Left lung (tissue), 10 donors: Measurements from ENCODE around the gene HOXC4. TPM values are rescaled to one million over a fixed set of nuclear protein-coding genes. Genes with fewer than 3 reads are reported as not detected.
A peak's percentile ranks its signal among the peaks of the same experiment; 100 is the strongest.

Experiments
- ATAC-seq: fragments of 200-7000 bp; cut with Tn5 transposase; one replicate; pipeline ENCODE4 v1.9.1; 2020; ENCODE audit warnings: moderate library complexity
- DNase-seq, 4 donors: peaks; one replicate each; pipeline ENCODE4 v3.0.0-alpha.2; 2013 to 2020
- H3K27ac ChIP-seq, 2 donors: fragments of 200-600 bp; sonication (generic) in 1 of 2; one replicate each; pipeline versions ENCODE4 v1.5.0 to v1.8.0; 2020 to 2021
- H3K27me3 ChIP-seq, 2 donors: fragments of 200-600 bp; sonication (generic) in 1 of 2; one replicate each; pipeline versions ENCODE4 v1.5.0 to v1.8.0; 2020 to 2021
- H3K36me3 ChIP-seq, 2 donors: fragments of 200-600 bp; sonication (generic) in 1 of 2; one replicate each; pipeline versions ENCODE4 v1.5.0 to v1.8.0; 2020 to 2021
- H3K4me1 ChIP-seq, 2 donors: fragments of 200-600 bp; one replicate each; pipeline ENCODE4 v1.8.0; 2021
- H3K4me3 ChIP-seq, 2 donors: fragments of 200-600 bp; sonication (generic) in 1 of 2; one replicate each; pipeline versions ENCODE4 v1.5.0 to v1.8.0; 2020 to 2021; ENCODE audit warnings: mild to moderate bottlenecking in 1 of 2
- H3K9me3 ChIP-seq, 2 donors: fragments of 200-600 bp; sonication (generic) in 1 of 2; one replicate each; pipeline versions ENCODE4 v1.5.0 to v1.8.0; 2020 to 2021
- CTCF ChIP-seq, 2 donors: fragments of 200-600 bp; sonication (generic) in 1 of 2; IDR thresholded peaks; one replicate each; pipeline versions ENCODE4 v1.5.0 to v1.8.0; 2021; ENCODE audit warnings: antibody characterized with exemption in 2 of 2
- intact Hi-C, 2 donors: fragments of 100-400 bp; cut with DNase I; formaldehyde crosslinking; loops; one replicate each; pipeline versions ENCODE4 v1.11.2 to v1.14.2; 2022
- polyA plus RNA-seq, 6 donors: library from polyadenylated mRNA; unstranded; fragments of 120-200 nt; gene quantifications; one replicate each; pipeline ENCODE4 v1.2.1, GENCODE V29; 2013; ENCODE audit not compliant: insufficient read length in 6 of 6
- total RNA-seq, 2 donors: library from RNA; stranded (reverse); fragmentation: NEBNext Ultra II Directional; extraction: Animal tissue kit (Norgen Biotek cat#: 25700); gene quantifications; one replicate each; pipeline ENCODE4 v1.2.1, GENCODE V29; 2021
- donor health status: DM: no; HTN: yes; CAD: no.
- donor health status: DM: no; HTN: no; CAD: no.

Gene HOXC4
- total and polyA plus RNA-seq, 8 donors = 0.68 to 5.2 (median 4.2) TPM

- H3K4me1 ChIP-seq = peaks cover 0 to 6% of the 10 kb centered on the region in 2 donors
- intact Hi-C loops = no loop called here
- no peaks in the 10 kb centered on the region for H3K9me3 ChIP-seq
- ATAC-seq (no peak), DNase-seq (peak in 1 of 4 donors; percentile 3)
- no peak for TF ChIP-seq CTCF (IDR thresholded peaks at IDR 0.05)
- H3K4me3 ChIP-seq = no peak overlapping the region
- H3K27ac ChIP-seq = no peak overlapping the region
- H3K36me3 ChIP-seq = no peaks in the 10 kb centered on the region
- peaks cover 88 to 100% of the 10 kb centered on the region in 2 donors for H3K27me3 ChIP-seq
Observed at GRCh38 chr12:54022960-54023884, 30.4 kb upstream of the HOXC4 start.

GRCh38 chr12:54024127-54024526, 29.5 kb upstream of the HOXC4 start:
- Histone ChIP-seq H3K9me3 (no peaks in the 10 kb centered on the region), H3K27ac (no peak overlapping the region), H3K36me3 (no peaks in the 10 kb centered on the region), H3K4me1 (no peaks in the 10 kb centered on the region), H3K27me3 (peaks cover 91 to 100% of the 10 kb centered on the region in 2 donors), H3K4me3 (no peak overlapping the region)
- no peak for TF ChIP-seq CTCF (IDR thresholded peaks at IDR 0.05)
- intact Hi-C loops = no loop called here
- DNase-seq (no peak), ATAC-seq (no peak)

- H3K4me1 ChIP-seq = no peaks in the 10 kb centered on the region
- no peak for DNase-seq
- H3K9me3 ChIP-seq = no peaks in the 10 kb centered on the region
- peaks cover 89 to 100% of the 10 kb centered on the region in 2 donors for H3K27me3 ChIP-seq
- no peak for ATAC-seq
- TF ChIP-seq CTCF (IDR thresholded peaks at IDR 0.05) = no peak
- intact Hi-C loops = no loop called here
- no peak overlapping the region for H3K4me3 ChIP-seq
- H3K36me3 ChIP-seq = no peaks in the 10 kb centered on the region
- H3K27ac ChIP-seq = no peak overlapping the region
Observed at GRCh38 chr12:54024581-54025305, 28.9 kb upstream of the HOXC4 start.

GRCh38 chr12:54025499-54026405, 27.9 kb upstream of the HOXC4 start:
- no peak overlapping the region for H3K27ac ChIP-seq
- ATAC-seq = no peak

More at GRCh38 chr12:54025499-54026405, 27.9 kb upstream of the HOXC4 start:
- intact Hi-C loops = no loop called here
- H3K36me3 ChIP-seq = no peaks in the 10 kb centered on the region
- peaks cover 92 to 100% of the 10 kb centered on the region in 2 donors for H3K27me3 ChIP-seq
- H3K4me3 ChIP-seq = no peak overlapping the region
- peaks cover 0 to under 1% of the 10 kb centered on the region in 2 donors for H3K4me1 ChIP-seq
- no peak for TF ChIP-seq CTCF (IDR thresholded peaks at IDR 0.05)
- no peak for DNase-seq
- no peaks in the 10 kb centered on the region for H3K9me3 ChIP-seq
